ENCODE measurements around the gene KHDC3L.
"Not testable (repeated sequence)": the region's sequence is repeated elsewhere in the genome, so short reads cannot be mapped to it uniquely, and the experiment has no call there.

Gene KHDC3L

GRCh38 chr6:73382462-73383113 lies 20.1 kb downstream of the KHDC3L start:
- H3K4me3 Mint-ChIP-seq: no peak overlapping the region
- no peak for ATAC-seq (ENCODE audit: low read depth)
- H3K9me3 Mint-ChIP-seq: no peaks in the 10 kb centered on the region
- DNase-seq (ENCODE audit: low spot score in 2 of 2): no peak
- H3K27ac Mint-ChIP-seq: no peak overlapping the region
- H3K27me3 Mint-ChIP-seq: no peaks in the 10 kb centered on the region
- H3K4me1 Mint-ChIP-seq: no peaks in the 10 kb centered on the region
- no peaks in the 10 kb centered on the region for H3K36me3 Mint-ChIP-seq

GRCh38 chr6:73388433-73388799 lies 26.0 kb downstream of the KHDC3L start:
- DNase-seq (ENCODE audit: low spot score in 2 of 2) (no peak), ATAC-seq (ENCODE audit: low read depth) (peak; percentile 23)
- H3K4me3 Mint-ChIP-seq: peak overlapping the region; percentile 88
- peaks cover 3% of the 10 kb centered on the region for H3K4me1 Mint-ChIP-seq
- H3K9me3 Mint-ChIP-seq: no peaks in the 10 kb centered on the region
- no peak overlapping the region for H3K27ac Mint-ChIP-seq
- H3K36me3 Mint-ChIP-seq: no peaks in the 10 kb centered on the region
- H3K27me3 Mint-ChIP-seq: no peaks in the 10 kb centered on the region

- Mint-ChIP-seq H3K4me1 (peaks cover 3% of the 10 kb centered on the region), H3K4me3 (peak overlapping the region; percentile 88), H3K27me3 (no peaks in the 10 kb centered on the region), H3K27ac (no peak overlapping the region), H3K9me3 (no peaks in the 10 kb centered on the region), H3K36me3 (no peaks in the 10 kb centered on the region)
- ATAC-seq (ENCODE audit: low read depth) (peak; percentile 79), DNase-seq (ENCODE audit: low spot score in 2 of 2) (peak in 1 of 2 donors; percentile 20)
Measured at GRCh38 chr6:73388800-73389512, 26.5 kb downstream of the KHDC3L start.

- DNase-seq (ENCODE audit: low spot score in 2 of 2) (no peak), ATAC-seq (ENCODE audit: low read depth) (no peak)
- Mint-ChIP-seq H3K4me3 (no peak overlapping the region), H3K36me3 (no peaks in the 10 kb centered on the region), H3K4me1 (peaks cover 5% of the 10 kb centered on the region), H3K27me3 (no peaks in the 10 kb centered on the region), H3K9me3 (no peaks in the 10 kb centered on the region), H3K27ac (no peak overlapping the region)
Measured at GRCh38 chr6:73389854-73390253, 27.4 kb downstream of the KHDC3L start.

- H3K4me3 Mint-ChIP-seq: no peak overlapping the region
- no peak for ATAC-seq (ENCODE audit: low read depth)
Measured at GRCh38 chr6:73391675-73392074, 29.2 kb downstream of the KHDC3L start.

GRCh38 chr6:73392188-73392587 lies 29.7 kb downstream of the KHDC3L start:
- not testable (repeated sequence) for DNase-seq (ENCODE audit: low spot score in 2 of 2); H3K4me3 Mint-ChIP-seq; H3K27me3 Mint-ChIP-seq; ATAC-seq (ENCODE audit: low read depth); H3K4me1 Mint-ChIP-seq; H3K9me3 Mint-ChIP-seq; H3K36me3 Mint-ChIP-seq; H3K27ac Mint-ChIP-seq

More at GRCh38 chr6:73391675-73392074, 29.2 kb downstream of the KHDC3L start:
- Mint-ChIP-seq H3K27me3 (no peaks in the 10 kb centered on the region), H3K27ac (peak overlapping the region; percentile 24), H3K36me3 (no peaks in the 10 kb centered on the region), H3K9me3 (no peaks in the 10 kb centered on the region), H3K4me1 (peaks cover 6% of the 10 kb centered on the region)
- no peak for DNase-seq (ENCODE audit: low spot score in 2 of 2)

GRCh38 chr6:73393278-73393677 lies 30.8 kb downstream of the KHDC3L start:
- ATAC-seq (ENCODE audit: low read depth) (no peak), DNase-seq (ENCODE audit: low spot score in 2 of 2) (no peak)
- H3K4me1 Mint-ChIP-seq: peaks cover 6% of the 10 kb centered on the region
- no peaks in the 10 kb centered on the region for H3K27me3 Mint-ChIP-seq
- no peaks in the 10 kb centered on the region for H3K9me3 Mint-ChIP-seq
- H3K27ac Mint-ChIP-seq: no peak overlapping the region
- peak overlapping the region; percentile 16 for H3K4me3 Mint-ChIP-seq
- no peaks in the 10 kb centered on the region for H3K36me3 Mint-ChIP-seq

- H3K27ac Mint-ChIP-seq: peak within 1 kb of the TSS; percentile 98
- DNase-seq (ENCODE audit: low spot score in 2 of 2) (peak; percentile 57 to 58), ATAC-seq (ENCODE audit: low read depth) (peak; percentile 89)
- no peaks in the 10 kb centered on the region for H3K9me3 Mint-ChIP-seq
- peak within 1 kb of the TSS; percentile 89 for H3K4me3 Mint-ChIP-seq
- H3K36me3 Mint-ChIP-seq: no peaks in the 10 kb centered on the region
- H3K4me1 Mint-ChIP-seq: peaks cover 3% of the 10 kb centered on the region
- H3K27me3 Mint-ChIP-seq: no peaks in the 10 kb centered on the region
Measured at GRCh38 chr6:73394577-73395354, 32.3 kb downstream of the KHDC3L start, which contains the start of gene DDX43. DDX43 (plus strand) TSS chr6:73394828; CDS start chr6:73394906, 78 bp downstream.

- no peak overlapping the region for H3K4me3 Mint-ChIP-seq
- peaks cover 3% of the 10 kb centered on the region for H3K4me1 Mint-ChIP-seq
- no peaks in the 10 kb centered on the region for H3K27me3 Mint-ChIP-seq
- no peaks in the 10 kb centered on the region for H3K9me3 Mint-ChIP-seq
- no peaks in the 10 kb centered on the region for H3K36me3 Mint-ChIP-seq
- no peak for DNase-seq (ENCODE audit: low spot score in 2 of 2)
- ATAC-seq (ENCODE audit: low read depth): no peak
- no peak overlapping the region for H3K27ac Mint-ChIP-seq
Measured at GRCh38 chr6:73395875-73396274, 33.4 kb downstream of the KHDC3L start.

- Mint-ChIP-seq H3K4me3 (no peak overlapping the region), H3K27ac (no peak overlapping the region), H3K36me3 (no peaks in the 10 kb centered on the region), H3K27me3 (no peaks in the 10 kb centered on the region), H3K4me1 (no peaks in the 10 kb centered on the region), H3K9me3 (no peaks in the 10 kb centered on the region)
- DNase-seq (ENCODE audit: low spot score in 2 of 2) (no peak), ATAC-seq (ENCODE audit: low read depth) (no peak)
Measured at GRCh38 chr6:73400656-73401055, 38.2 kb downstream of the KHDC3L start.

- Mint-ChIP-seq H3K27ac (no peak overlapping the region), H3K9me3 (no peaks in the 10 kb centered on the region)
Measured at GRCh38 chr6:73409395-73409794, 46.9 kb downstream of the KHDC3L start.

GRCh38 chr6:73413102-73413501 lies 50.6 kb downstream of the KHDC3L start:
- H3K36me3 Mint-ChIP-seq: peaks cover 14% of the 10 kb centered on the region
- H3K9me3 Mint-ChIP-seq: no peaks in the 10 kb centered on the region
- no peak overlapping the region for H3K27ac Mint-ChIP-seq
- no peak for DNase-seq (ENCODE audit: low spot score in 2 of 2)
- no peak for ATAC-seq (ENCODE audit: low read depth)
- no peaks in the 10 kb centered on the region for H3K4me1 Mint-ChIP-seq
- no peak overlapping the region for H3K4me3 Mint-ChIP-seq
- H3K27me3 Mint-ChIP-seq: no peaks in the 10 kb centered on the region

More at GRCh38 chr6:73409395-73409794, 46.9 kb downstream of the KHDC3L start:
- Mint-ChIP-seq H3K36me3 (peaks cover 6% of the 10 kb centered on the region), H3K27me3 (no peaks in the 10 kb centered on the region), H3K4me3 (no peak overlapping the region), H3K4me1 (no peaks in the 10 kb centered on the region)
- ATAC-seq (ENCODE audit: low read depth) (no peak), DNase-seq (ENCODE audit: low spot score in 2 of 2) (no peak)
